VCaP (cell line): ENCODE data around the gene SAP130.

Experiments
- H3K27ac ChIP-seq: fragments of 450-650 bp; 2 replicates; pipeline ENCODE4 v1.5.1; 2017
- CTCF ChIP-seq: fragments of 450-650 bp; conservative IDR thresholded peaks from 2 replicates; pipeline ENCODE4 v1.5.1; 2017; ENCODE audit warnings: mild to moderate bottlenecking, moderate library complexity

The SAP130 gene

GRCh38 chr2:128027801-128028667 is at the start of gene SAP130:
Gene SAP130, minus strand, starts transcription at chr2:128028059. Its CDS starts 1,767 bp downstream, at chr2:128026292.
- H3K27ac ChIP-seq: peak within 1 kb of the TSS; percentile 80
- no peak for TF ChIP-seq CTCF

- no peak overlapping the region for H3K27ac ChIP-seq
- TF ChIP-seq CTCF: no peak
Observed at GRCh38 chr2:128076461-128077106, 48.7 kb upstream of the SAP130 start.

GRCh38 chr2:128073278-128073677 is 45.4 kb upstream of the SAP130 start:
- no peak overlapping the region for H3K27ac ChIP-seq
- TF ChIP-seq CTCF: no peak

GRCh38 chr2:128069769-128070168 is 41.9 kb upstream of the SAP130 start:
- no peak overlapping the region for H3K27ac ChIP-seq
- TF ChIP-seq CTCF: no peak

GRCh38 chr2:128064353-128064752 is 36.5 kb upstream of the SAP130 start:
- H3K27ac ChIP-seq: no peak overlapping the region
- TF ChIP-seq CTCF: no peak

GRCh38 chr2:128062571-128062970 is 34.7 kb upstream of the SAP130 start:
- TF ChIP-seq CTCF: no peak
- H3K27ac ChIP-seq: no peak overlapping the region

- no peak for TF ChIP-seq CTCF
Observed at GRCh38 chr2:128058114-128058513, 30.3 kb upstream of the SAP130 start.

More at GRCh38 chr2:128058114-128058513, 30.3 kb upstream of the SAP130 start:
- H3K27ac ChIP-seq: no peak overlapping the region
